Epithelial cell of proximal tubule (primary cell): Measurements from ENCODE around the gene TBX10. TPM values are rescaled to one million over a fixed set of nuclear protein-coding genes. Genes with fewer than 3 reads are reported as not detected.
"Not testable (repeated sequence)": the region's sequence is repeated elsewhere in the genome, so short reads cannot be mapped to it uniquely, and the experiment has no call there.

Experiments used
- DNase-seq: peaks from one replicate; pipeline ENCODE4 v3.0.0-alpha.2; 2011; ENCODE audit warnings: low read depth
- H3K4me3 ChIP-seq: 2 replicates; pipeline ENCODE4 v1.5.1; 2011; ENCODE audit warnings: low read depth, mild to moderate bottlenecking, low read length
- total RNA-seq: library from RNA; depleted of rRNA; stranded (reverse); fragments of >200 nt; gene quantifications from 2 replicates; pipeline ENCODE4 v1.2.3, GENCODE V29; 2015
- TF ChIP-seq, protein P1 (sequence below): conservative IDR thresholded peaks from 2 replicates; pipeline ENCODE4 v1.5.1; 2012; ENCODE audit warnings: low read depth, mild to moderate bottlenecking, low read length

TBX10 gene
- total RNA-seq, 1 donor from 2014 or later: not detected

DNA sequence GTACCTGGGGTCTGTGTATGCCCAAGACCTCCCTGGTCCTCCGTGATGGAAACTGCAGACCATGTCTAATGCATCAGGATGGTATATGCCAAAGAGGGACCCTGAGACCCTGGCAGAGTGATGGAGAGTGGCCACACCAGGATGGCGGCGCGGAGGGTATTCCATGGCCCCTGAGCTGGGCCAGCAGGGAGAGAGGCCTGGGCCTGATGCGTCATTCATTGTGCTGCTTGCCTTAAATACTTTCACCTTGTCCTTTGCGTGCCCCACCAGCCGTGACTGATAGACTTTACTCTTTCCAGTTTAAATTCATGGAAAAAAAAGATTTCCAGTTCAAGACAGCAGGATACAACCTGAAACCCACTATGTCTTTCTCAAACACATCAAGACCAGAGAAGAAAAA, 38.5 kb downstream of the TBX10 start:
- DNase-seq: no peak

DNA sequence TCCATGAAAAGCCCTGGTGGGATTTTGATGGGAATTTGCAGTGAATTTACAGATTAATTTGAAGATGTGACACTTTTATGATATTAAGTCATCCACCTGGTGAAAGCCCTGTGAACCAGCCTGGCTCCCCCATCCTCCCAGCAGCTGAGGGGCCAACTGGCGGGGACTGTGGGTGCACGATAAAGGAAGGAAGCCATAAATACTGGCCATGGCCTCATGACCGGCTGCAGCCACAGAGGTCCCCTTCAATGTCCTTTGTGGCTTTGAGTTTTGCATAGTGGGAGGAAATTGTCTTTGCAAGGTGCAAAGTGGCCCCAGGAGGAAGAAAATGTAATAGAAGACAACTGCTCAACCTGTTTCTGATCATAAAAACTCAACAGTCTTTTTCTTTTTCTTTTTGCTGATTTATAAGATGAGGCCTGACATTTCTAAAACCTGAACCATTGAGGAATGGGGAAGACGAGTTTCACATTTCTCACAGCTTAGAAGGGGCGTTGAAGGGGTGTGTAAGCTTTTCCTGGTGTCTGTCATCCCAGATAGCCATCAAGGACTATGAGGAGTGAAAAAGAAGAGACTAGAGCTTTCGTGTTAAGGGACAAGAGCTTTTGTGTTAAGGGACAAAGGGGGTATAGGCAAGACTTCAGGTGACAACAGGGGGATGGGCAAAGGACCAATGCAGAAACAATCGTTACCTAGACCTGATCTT, 39.1 kb downstream of the TBX10 start:
- no peak overlapping the region for H3K4me3 ChIP-seq
- TF ChIP-seq, protein P1, sequence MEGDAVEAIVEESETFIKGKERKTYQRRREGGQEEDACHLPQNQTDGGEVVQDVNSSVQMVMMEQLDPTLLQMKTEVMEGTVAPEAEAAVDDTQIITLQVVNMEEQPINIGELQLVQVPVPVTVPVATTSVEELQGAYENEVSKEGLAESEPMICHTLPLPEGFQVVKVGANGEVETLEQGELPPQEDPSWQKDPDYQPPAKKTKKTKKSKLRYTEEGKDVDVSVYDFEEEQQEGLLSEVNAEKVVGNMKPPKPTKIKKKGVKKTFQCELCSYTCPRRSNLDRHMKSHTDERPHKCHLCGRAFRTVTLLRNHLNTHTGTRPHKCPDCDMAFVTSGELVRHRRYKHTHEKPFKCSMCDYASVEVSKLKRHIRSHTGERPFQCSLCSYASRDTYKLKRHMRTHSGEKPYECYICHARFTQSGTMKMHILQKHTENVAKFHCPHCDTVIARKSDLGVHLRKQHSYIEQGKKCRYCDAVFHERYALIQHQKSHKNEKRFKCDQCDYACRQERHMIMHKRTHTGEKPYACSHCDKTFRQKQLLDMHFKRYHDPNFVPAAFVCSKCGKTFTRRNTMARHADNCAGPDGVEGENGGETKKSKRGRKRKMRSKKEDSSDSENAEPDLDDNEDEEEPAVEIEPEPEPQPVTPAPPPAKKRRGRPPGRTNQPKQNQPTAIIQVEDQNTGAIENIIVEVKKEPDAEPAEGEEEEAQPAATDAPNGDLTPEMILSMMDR: no peak
- no peak for DNase-seq

More for the DNA sequence above, 38.5 kb downstream of the TBX10 start:
- TF ChIP-seq, protein P1: no peak
- no peak overlapping the region for H3K4me3 ChIP-seq

DNA sequence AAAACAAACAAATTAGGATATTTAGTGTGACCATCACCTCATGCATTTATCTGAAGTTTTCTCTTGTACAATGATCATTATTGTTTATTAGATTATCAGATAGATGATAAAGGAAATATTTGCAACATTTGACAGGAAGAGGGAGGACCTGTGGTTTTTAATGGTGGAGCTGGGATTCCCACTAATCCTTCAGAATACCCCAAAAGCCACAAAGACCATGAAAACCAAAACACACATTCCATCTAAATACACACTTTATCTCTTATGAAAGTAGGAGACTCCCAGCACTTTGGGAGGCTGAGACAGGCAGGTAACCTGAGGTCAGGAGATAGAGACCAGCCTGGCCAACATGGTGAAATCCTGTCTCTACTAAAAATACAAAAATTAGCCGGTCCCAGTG, 40.4 kb downstream of the TBX10 start:
- DNase-seq: no peak
- TF ChIP-seq, protein P1: no peak
- no peak overlapping the region for H3K4me3 ChIP-seq

DNA sequence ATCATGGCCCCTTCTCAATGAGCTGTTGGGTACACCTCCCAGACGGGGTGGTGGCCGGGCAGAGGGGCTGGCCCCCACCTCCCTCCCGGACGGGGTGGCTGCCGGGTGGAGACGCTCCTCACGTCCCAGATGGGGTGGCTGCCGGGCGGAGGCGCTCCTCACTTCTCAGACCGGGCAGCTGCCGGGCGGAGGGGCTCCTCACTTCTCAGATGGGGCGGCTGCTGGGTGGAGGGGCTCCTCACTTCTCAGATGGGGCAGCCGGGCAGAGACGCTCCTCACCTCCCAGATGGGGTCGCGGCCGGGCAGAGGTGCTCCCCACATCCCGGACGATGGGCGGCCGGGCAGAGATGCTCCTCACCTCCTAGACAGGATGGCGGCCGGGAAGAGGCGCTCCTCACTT, 41.6 kb downstream of the TBX10 start:
- not testable (repeated sequence) for H3K4me3 ChIP-seq, DNase-seq

DNA sequence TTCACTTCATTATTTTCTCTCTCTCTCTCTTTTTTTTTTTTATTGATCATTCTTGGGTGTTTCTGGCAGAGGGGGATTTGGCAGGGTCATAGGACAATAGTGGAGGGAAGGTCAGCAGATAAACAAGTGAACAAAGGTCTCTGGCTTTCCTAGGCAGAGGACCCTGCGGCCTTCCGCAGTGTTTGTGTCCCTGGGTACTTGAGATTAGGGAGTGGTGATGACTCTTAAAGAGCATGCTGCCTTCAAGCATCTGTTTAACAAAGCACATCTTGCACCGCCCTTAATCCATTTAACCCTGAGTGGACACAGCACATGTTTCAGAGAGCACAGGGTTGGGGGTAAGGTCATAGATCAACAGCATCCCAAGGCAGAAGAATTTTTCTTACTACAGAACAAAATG, 42.1 kb downstream of the TBX10 start:
- not testable (repeated sequence) for DNase-seq, H3K4me3 ChIP-seq

DNA sequence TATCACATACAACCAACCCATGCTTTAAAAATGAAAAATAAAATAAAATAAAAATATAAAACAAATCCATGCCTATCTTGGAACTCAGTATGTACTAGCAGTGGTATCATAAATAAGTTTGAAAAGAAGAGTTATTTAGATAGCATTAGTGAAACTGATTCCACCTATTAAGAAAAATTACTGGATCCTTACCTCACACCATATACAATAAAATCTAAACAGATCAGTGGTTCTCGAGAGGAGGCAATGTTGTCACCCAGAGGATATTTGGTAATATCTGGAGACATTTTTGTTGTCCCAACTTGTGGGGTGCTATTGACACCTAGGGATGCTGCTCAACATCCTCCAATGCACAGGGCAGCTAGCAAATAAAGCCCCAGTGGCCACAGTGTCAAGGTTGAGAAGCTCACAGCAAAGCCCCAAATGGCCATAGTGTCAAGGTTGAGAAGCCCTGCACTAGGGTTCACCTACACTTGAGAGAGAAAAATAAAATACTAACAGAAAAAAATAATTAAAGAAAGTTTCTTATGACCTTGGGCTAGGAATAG, 42.7 kb downstream of the TBX10 start:
- TF ChIP-seq, protein P1: no peak
- H3K4me3 ChIP-seq: no peak overlapping the region
- DNase-seq: no peak

DNA sequence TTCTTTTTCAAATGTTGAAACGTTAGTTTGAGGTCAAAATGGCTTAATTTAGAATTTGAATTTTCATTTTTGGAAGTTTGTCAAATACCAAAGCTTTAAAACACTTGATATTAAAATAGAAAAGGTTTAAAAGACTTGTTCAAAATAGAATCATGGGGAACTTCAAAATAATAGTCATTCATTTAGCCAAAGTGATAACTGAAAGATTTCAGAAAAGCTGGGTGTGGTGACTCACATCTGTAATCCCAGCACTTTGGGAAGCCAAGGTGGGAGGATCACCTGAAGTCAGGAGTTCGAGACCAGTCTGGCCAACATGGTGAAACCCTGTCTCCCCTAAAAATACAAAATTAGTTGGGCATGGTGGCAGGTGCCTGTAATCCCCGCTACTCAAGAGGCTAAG, 45.1 kb downstream of the TBX10 start:
- TF ChIP-seq, protein P1: no peak
- no peak overlapping the region for H3K4me3 ChIP-seq
- DNase-seq: no peak

DNA sequence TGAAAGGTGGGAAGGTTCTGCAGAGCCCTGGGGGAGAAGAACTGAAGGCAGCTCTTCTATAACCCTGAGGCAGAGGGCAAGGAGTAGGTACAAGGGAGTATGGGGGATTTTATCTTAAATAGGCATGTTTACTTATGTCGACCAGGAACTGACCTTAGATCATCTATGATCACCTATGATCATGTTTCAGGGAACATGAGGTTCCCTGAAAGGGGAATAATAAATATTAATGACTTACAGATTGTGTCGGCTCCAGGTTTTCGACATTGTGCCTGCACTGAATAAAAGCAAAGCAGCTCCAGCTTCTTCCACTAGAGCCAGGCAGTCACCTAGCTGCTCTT, 46.0 kb downstream of the TBX10 start:
- no peak for DNase-seq
- no peak overlapping the region for H3K4me3 ChIP-seq
- TF ChIP-seq, protein P1: no peak
